Stimulated activated CD4-positive, alpha-beta T cell treated with anti-CD3 and anti-CD28 coated beads, Interleukin-1b, Interleukin-23, amount 100 ng/mL, for 1 hour (primary cell): ENCODE results near the gene CBLB.

Source experiments
- DNase-seq, 2 donors: peaks; one replicate each; pipeline ENCODE4 v3.0.0-alpha.2; 2020; ENCODE audit warnings: low read depth in 2 of 2

The CBLB gene

GRCh38 chr3:105618556-105618955 lies 250.3 kb downstream of the CBLB start:
- DNase-seq: no peak

GRCh38 chr3:105616374-105617121 lies 252.3 kb downstream of the CBLB start:
- DNase-seq: no peak

- no peak for DNase-seq
These were observed 253.0 kb downstream of the CBLB start for GRCh38 chr3:105615814-105616213.

- no peak for DNase-seq
These were observed 254.4 kb downstream of the CBLB start for GRCh38 chr3:105614288-105615030.

- DNase-seq: no peak
These were observed 255.7 kb downstream of the CBLB start for GRCh38 chr3:105613120-105613519.

GRCh38 chr3:105611304-105612192 lies 257.3 kb downstream of the CBLB start:
- DNase-seq: no peak

- DNase-seq: no peak
These were observed 258.3 kb downstream of the CBLB start for GRCh38 chr3:105610473-105610872.

GRCh38 chr3:105608623-105609022 lies 260.2 kb downstream of the CBLB start:
- DNase-seq: no peak

GRCh38 chr3:105606016-105606415 lies 262.8 kb downstream of the CBLB start:
- no peak for DNase-seq
